ENCODE measurements around the gene PODNL1.

The PODNL1 gene

GRCh38 chr19:13896227-13896626 lies 42.0 kb downstream of the PODNL1 start:
- H3K27ac ChIP-seq, result no peak overlapping the region
- TF ChIP-seq CTCF (conservative IDR thresholded peaks at IDR 0.05), result no peak

- H3K27ac ChIP-seq, result no peak overlapping the region
- TF ChIP-seq CTCF (conservative IDR thresholded peaks at IDR 0.05), result no peak
Observed at GRCh38 chr19:13894552-13894951, 43.7 kb downstream of the PODNL1 start.

- no peak for TF ChIP-seq CTCF (conservative IDR thresholded peaks at IDR 0.05)
- no peak overlapping the region for H3K27ac ChIP-seq
Observed at GRCh38 chr19:13892870-13893269, 45.3 kb downstream of the PODNL1 start.

- no peak overlapping the region for H3K27ac ChIP-seq
- no peak for TF ChIP-seq CTCF (conservative IDR thresholded peaks at IDR 0.05)
Observed at GRCh38 chr19:13890136-13890535, 48.1 kb downstream of the PODNL1 start.

GRCh38 chr19:13888281-13888680 lies 49.9 kb downstream of the PODNL1 start:
- no peak overlapping the region for H3K27ac ChIP-seq
- no peak for TF ChIP-seq CTCF (conservative IDR thresholded peaks at IDR 0.05)

- H3K27ac ChIP-seq, result no peak overlapping the region
- TF ChIP-seq CTCF (conservative IDR thresholded peaks at IDR 0.05), result no peak
Observed at GRCh38 chr19:13887517-13887916, 50.7 kb downstream of the PODNL1 start.

GRCh38 chr19:13887018-13887436 lies 51.2 kb downstream of the PODNL1 start:
- no peak overlapping the region for H3K27ac ChIP-seq
- TF ChIP-seq CTCF (conservative IDR thresholded peaks at IDR 0.05), result no peak

Data from VCaP (cell line).